ENCODE measurements around the gene C1orf115.

- TF ChIP-seq, protein P1, sequence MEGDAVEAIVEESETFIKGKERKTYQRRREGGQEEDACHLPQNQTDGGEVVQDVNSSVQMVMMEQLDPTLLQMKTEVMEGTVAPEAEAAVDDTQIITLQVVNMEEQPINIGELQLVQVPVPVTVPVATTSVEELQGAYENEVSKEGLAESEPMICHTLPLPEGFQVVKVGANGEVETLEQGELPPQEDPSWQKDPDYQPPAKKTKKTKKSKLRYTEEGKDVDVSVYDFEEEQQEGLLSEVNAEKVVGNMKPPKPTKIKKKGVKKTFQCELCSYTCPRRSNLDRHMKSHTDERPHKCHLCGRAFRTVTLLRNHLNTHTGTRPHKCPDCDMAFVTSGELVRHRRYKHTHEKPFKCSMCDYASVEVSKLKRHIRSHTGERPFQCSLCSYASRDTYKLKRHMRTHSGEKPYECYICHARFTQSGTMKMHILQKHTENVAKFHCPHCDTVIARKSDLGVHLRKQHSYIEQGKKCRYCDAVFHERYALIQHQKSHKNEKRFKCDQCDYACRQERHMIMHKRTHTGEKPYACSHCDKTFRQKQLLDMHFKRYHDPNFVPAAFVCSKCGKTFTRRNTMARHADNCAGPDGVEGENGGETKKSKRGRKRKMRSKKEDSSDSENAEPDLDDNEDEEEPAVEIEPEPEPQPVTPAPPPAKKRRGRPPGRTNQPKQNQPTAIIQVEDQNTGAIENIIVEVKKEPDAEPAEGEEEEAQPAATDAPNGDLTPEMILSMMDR (conservative IDR thresholded peaks at IDR 0.05; ENCODE audit: low read length): no peak
- no peak for TF ChIP-seq EZH2phosphoT487 (IDR thresholded peaks at IDR 0.05; ENCODE audit: borderline replicate concordance)
Observed at GRCh38 chr1:220684890-220685289, 5.3 kb upstream of the C1orf115 start.
